Epithelial cell of proximal tubule (primary cell): ENCODE results near the gene COL24A1. TPM values are rescaled to one million over a fixed set of nuclear protein-coding genes. Genes with fewer than 3 reads are reported as not detected.

Experiments
- DNase-seq: peaks from one replicate; pipeline ENCODE4 v3.0.0-alpha.2; 2011; ENCODE audit warnings: low read depth
- H3K4me3 ChIP-seq: 2 replicates; pipeline ENCODE4 v1.5.1; 2011; ENCODE audit warnings: low read depth, mild to moderate bottlenecking, low read length
- CTCF ChIP-seq: conservative IDR thresholded peaks from 2 replicates; pipeline ENCODE4 v1.5.1; 2012; ENCODE audit warnings: low read depth, mild to moderate bottlenecking, low read length
- total RNA-seq: library from RNA; depleted of rRNA; stranded (reverse); fragments of >200 nt; gene quantifications from 2 replicates; pipeline ENCODE4 v1.2.3, GENCODE V29; 2015

Gene COL24A1
- total RNA-seq, result 0.06 and 0.07 TPM in 2 replicates

GRCh38 chr1:86156566-86157455, at the start of gene COL24A1:
Gene COL24A1 (minus strand): TSS chr1:86156772. CDS start chr1:86156396, 376 bp downstream.
- no peak for TF ChIP-seq CTCF
- peak within 1 kb of the TSS; percentile 44 for H3K4me3 ChIP-seq
- DNase-seq, result no peak

- TF ChIP-seq CTCF, result no peak
These were observed 49.2 kb upstream of the COL24A1 start for GRCh38 chr1:86205741-86206140.

GRCh38 chr1:86202552-86203340, 46.2 kb upstream of the COL24A1 start:
- DNase-seq, result no peak
- TF ChIP-seq CTCF, result no peak
- no peak overlapping the region for H3K4me3 ChIP-seq

More at GRCh38 chr1:86205741-86206140, 49.2 kb upstream of the COL24A1 start:
- H3K4me3 ChIP-seq, result no peak overlapping the region
- DNase-seq, result no peak

GRCh38 chr1:86201311-86201710, 44.7 kb upstream of the COL24A1 start:
- TF ChIP-seq CTCF, result no peak
- DNase-seq, result no peak
- H3K4me3 ChIP-seq, result no peak overlapping the region

- H3K4me3 ChIP-seq, result no peak overlapping the region
- TF ChIP-seq CTCF, result no peak
- no peak for DNase-seq
These were observed 44.3 kb upstream of the COL24A1 start for GRCh38 chr1:86200901-86201300.

GRCh38 chr1:86197206-86197855, 40.8 kb upstream of the COL24A1 start:
- no peak for TF ChIP-seq CTCF
- DNase-seq, result no peak
- no peak overlapping the region for H3K4me3 ChIP-seq
